ENCODE measurements around the gene SAMD15.
"Not testable (repeated sequence)": the region's sequence is repeated elsewhere in the genome, so short reads cannot be mapped to it uniquely, and the experiment has no call there.

SAMD15 gene

DNA sequence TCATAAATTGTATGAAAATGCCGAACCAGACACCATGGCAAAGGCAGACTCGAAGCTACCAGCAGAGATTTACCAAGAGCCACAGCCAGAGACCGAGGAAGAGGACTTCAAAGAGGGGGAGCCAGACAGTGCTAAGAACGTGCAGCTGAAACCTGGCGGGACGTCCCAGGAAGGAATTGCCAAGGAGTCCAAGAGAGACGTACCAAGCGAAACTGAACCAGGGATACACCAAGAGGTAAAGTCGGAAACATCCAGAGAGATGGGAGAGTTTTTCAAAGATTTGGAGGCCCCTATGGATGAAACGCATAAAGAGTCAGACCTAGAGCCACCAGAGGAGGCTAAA is 294 bp downstream of the SAMD15 start:
- DNase-seq, result no peak

DNA sequence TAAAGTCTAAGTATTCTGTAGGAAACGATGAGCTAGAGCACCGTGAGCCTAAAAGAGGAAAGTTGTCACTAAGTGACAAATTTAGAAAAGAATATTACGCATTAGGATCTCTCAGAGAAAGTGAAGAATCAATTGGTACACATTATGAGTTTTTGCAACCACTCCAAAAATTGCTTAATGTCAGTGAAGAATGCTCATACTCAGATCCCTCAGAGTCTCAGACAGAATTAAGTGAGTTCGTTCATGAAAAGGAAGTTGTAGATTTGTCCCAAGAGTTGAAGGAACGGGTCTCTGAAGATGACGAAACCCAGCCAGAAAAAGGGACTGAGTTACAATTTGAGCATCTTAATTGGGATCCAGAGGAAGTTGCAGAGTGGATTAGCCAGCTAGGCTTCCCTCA is 1.5 kb downstream of the SAMD15 start:
- no peak for DNase-seq

DNA sequence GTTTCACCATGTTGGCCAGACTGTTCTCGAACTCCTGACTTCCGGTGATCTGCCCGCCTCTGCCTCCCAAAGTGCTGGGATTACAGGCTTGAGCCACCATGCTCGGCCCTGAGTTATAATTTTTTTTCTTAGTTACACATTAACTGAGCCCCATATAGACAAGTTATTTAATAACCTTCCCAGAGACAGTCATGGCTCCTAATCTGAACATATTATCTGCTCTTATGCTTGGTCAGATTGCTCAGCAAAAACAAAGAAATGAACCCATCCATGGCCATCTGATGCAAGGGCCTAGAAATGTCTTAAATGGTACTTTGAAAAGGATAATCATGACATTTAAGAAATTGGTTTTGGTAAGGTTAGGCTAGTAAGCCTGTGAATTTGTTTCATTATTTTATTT is 13.0 kb downstream of the SAMD15 start:
- no peak for DNase-seq

DNA sequence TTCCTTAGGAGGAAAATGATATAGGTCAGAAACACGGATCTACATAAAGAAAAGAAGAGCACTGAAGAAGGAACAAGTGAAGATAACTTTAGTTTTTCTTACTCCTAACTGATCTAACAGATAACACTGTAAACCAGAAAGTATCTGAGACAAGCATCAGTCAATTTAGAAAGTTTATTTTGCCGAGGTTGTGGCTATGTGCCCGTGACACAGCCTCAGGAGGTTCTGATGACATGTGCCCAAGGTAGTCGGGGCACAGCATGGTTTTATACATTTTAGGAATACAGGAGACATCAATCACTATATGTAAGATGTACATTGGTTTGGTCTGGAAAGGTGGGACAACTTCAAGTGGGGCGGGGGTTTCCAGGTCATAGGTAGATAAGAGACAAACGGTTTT is 23.0 kb downstream of the SAMD15 start:
- DNase-seq, result no peak

DNA sequence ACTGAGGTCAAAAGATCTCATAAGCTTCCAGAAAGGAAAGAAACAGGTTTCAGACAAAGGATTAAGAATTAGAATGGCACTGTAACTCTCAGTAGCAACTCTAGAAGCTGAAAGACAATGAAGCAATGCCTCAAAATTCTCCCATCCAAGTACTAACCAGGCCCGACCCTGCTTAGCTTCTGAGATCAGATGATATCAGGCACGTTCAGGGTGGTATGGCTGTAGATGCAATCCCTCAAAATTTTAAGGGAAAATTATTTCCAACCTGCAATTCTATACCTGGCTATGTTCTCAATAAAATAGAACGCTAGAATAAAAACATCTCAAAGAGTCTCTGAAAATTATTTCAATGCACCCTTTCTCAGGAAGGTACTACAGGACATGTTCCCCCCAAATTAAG is 26.6 kb downstream of the SAMD15 start:
- DNase-seq, result no peak

DNA sequence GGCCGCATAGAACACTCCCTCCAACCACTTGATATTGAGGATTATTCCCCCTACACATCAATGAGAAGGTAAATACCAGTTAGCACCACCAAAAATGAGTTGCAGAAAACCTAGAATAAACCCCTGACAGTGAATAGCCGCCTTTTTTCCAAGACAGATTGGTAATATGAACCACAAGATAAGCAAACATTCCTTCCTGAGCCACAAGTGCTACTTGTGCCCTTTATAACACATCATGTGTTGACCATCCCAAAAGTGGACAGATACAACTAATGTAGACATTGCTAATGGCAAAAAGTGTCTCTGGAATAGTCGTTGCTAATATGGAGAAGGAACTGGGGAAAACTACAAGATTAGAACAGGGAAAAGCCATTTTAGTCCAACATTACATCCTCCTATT is 28.9 kb downstream of the SAMD15 start:
- no peak for DNase-seq

DNA sequence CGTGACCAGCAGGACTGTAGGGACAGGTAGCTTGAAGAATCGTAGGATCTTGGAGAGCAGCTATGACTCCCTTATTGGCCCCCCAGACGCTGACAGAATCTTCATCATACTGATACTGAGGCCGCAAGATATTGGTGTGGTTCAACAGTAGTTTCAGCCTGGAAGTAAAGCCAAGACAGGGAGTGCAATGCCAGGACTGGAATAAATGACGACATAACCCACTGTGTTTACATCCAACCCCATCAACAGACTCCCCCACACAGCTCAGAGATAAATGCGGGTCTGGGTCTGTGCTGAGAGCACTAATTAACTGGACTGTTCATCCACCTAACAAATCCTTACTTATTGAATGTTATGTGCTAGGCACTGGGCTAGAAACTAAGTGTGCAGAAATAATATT is 29.5 kb downstream of the SAMD15 start:
- no peak for DNase-seq

DNA sequence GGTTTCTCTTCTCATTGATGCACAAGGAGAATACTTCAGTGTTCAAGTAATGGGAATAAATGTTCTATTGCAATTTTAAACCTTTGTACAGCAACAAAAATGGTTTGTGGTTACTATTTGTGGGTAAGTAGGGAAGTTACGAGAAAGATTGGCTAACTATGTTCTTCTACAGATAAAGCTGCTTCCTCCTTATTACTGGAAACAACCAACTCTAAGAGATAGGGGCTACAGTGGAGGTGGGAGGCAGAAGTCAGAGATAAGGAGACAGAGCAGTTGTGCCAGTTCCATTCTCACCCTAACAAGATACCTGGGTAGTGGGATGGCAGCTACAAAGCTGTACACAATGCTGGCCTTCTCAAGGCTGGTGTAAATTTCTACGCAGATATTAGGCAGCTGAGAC is 30.0 kb downstream of the SAMD15 start:
- DNase-seq, result no peak

DNA sequence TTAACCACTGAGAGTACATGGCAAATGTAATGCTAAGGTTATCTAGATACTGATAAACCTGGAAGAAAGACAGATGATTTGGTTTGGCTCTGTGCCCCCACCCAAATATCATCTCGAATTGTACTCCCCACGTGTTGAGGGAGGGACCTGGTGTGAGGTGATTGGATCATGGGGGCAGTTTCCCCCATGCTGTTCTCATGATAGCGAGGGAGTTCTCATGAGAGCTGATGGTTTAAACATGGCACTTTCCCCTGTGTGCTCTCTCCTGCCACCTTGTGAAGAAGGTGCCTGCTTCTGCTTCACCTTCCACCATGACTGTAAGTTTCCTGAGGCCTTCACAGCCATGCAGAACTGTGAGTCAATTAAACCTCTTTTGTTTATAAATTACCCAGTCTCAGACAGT is 32.0 kb downstream of the SAMD15 start:
- no peak for DNase-seq

DNA sequence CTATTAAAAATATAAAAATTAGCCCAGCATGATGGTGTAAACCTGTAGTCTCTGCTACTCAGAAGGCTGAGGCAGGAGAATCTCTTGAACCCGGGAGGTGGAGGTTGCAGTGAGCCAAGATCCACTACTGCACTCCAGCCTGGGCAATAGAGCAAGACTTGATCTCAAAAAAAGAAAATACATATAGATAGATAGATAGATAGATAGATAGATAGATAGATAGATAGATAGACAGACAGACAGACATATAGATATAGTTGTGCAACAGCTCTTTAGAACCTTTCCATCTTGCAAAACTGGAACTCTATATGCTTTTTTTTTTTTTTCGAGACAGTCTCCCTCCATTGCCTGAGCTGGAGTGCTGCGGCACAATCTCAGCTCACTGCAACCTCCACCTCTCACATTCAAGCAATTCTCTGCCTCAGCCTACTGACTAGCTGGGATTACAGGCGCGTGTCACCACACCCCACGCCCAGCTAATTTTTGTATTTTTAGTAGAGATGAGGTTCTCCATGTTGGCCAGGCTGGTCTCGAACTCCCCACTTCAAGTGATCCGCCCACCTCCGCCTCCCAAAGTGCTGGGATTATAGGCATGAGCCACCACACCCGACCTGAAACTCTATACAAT is 38.3 kb downstream of the SAMD15 start:
- DNase-seq, result not testable (repeated sequence)

DNA sequence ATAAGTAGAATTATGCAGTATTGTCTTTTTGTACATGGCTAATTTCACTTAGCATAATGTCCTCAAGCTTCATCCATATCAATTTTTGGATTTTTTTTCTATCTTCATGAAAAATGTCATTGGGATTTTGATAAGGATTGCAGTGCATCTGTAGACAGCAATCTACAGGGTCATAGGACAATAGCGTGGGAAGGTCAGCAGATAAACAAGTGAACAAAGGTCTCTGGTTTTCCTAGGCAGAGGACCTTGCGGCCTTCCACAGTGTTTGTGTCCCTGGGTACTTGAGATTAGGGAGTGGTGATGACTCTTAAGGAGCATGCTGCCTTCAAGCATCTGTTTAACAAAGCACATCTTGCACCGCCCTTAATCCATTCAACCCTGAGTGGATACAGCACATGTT is 38.9 kb downstream of the SAMD15 start:
- DNase-seq, result not testable (repeated sequence)

DNA sequence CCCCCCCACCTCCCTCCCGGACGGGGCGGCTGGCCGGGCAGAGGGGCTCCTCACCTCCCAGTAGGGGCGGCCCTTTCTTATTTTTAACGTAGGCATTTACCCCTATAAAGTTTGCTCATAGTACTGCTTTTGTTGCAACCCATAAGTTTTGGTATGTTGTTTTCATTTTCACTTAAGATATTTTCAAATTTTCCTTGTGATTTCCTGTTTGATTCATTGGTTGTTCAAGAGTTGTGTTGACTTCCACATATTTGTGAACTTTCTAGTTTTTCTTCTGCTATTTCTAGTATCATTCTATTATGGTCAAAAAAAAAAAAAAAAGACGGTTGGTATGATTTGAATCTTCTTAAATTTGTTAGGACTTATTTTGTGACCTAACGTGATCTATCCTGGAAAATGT is 39.7 kb downstream of the SAMD15 start:
- no peak for DNase-seq

DNA sequence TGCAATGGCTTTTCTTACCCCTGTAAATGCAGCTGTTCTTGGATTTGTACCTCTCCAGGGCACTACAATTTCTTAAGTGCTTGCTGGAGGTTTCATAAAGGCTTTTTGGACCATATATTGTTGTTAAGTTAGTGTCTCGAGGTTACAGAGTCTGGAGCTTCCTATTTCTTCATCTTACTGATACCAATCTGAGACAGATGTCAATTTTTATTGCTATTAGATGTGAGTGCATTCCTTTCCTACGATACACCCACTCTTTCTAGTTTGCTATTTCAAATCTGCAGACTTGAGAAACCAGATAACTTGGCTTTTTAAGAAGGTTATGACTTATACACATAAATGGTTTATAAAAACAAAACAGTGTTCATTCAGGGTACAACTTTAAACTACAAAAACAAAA is 44.0 kb downstream of the SAMD15 start:
- no peak for DNase-seq

DNA sequence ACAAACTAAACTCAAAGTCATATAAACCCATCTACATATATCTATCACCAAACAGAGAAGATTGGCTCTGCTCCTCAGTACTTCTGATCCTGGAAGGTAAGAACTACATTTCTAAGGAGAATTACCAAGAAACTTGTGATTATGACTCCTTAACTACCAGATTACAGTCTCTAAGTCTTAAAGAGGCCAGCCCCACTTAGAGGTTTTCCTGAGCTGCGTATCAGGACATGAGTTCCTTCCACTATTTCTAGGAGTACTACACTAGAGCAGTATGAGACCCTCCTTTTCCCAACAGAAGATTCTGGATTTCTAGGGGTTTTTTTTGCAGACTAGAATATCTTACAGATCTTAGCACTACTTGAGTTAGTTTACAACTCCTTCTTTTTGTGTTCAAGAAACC is 46.2 kb downstream of the SAMD15 start, which contains the start of gene NOXRED1:
NOXRED1 (minus strand) TSS at position 101 of the 400 bp plus-strand sequence. CDS start 634 bp downstream, outside the sequence.
- no peak for DNase-seq

DNA sequence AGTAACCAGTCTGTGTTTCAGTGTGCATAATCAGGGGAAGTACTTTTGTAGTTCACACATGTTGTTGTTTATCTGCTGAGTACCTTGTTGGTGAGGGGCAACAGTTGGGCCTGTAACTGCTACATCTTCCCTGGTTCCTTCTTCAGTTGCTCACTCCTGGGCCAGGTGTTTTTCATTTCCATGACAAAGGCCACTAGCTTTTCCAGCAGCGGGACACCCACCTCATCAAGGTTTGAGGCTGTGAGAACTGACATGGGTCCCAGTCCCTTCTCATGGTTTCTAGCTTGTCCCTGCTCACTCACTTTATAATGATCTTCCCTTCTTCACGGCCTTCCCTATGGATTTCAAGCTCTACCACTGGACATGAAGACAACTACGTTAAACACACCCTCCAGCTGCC is 47.7 kb downstream of the SAMD15 start:
- no peak for DNase-seq

DNA sequence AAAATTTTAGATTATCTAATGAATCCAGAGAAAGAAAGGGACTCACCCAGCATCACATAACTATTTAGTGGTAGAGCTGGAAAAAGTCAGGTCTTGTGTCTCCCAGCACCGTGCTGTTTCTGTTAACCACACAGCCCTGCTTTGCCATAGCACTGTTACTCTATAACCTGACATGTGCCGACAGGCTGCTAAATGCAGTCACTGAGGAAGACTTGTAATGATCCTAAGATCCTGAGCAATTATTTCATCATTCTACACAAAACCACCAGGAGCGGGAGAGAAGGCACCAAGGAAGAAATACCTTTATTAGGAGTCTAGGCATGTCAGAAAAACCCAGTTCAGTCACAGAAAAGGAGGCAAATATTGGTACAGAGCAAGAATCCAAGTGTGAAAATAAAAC is 49.2 kb downstream of the SAMD15 start:
- no peak for DNase-seq

DNA sequence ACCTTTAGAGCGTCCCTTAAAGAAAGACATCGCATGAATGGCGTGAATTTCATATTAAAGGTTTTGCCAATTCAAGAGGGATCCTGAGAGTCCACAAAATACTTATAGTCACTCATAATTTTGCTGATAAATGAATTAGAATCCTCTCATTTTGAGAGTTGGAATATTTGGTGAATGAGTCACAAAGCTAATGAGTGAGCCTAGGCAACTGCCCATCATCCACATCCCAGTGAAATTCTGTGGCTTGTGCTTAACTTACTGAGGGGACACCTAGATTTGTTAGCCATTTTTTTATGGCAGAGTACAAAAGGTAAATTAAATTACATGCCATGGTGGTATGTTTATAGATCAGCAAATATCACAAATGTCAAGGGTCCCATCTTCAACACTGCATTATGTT is 58.9 kb downstream of the SAMD15 start:
- no peak for DNase-seq

DNA sequence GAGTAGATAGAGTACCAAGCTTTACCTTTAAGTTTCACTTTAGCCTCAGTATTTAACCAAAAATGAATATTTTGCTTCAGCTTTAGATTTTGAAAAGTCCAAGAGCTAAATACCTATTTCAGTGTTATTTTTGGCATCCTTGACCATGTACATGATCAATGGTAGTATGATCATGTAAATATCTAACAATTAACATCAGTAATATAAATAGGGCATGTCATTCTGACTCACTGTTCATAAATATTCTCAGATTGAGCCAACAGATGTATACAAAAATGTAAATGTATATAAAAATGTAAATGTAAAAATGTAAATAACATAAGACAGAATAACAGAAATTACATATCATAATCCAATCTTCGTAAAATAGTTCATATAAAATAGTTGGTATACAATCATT is 61.4 kb downstream of the SAMD15 start:
- DNase-seq, result no peak

DNA sequence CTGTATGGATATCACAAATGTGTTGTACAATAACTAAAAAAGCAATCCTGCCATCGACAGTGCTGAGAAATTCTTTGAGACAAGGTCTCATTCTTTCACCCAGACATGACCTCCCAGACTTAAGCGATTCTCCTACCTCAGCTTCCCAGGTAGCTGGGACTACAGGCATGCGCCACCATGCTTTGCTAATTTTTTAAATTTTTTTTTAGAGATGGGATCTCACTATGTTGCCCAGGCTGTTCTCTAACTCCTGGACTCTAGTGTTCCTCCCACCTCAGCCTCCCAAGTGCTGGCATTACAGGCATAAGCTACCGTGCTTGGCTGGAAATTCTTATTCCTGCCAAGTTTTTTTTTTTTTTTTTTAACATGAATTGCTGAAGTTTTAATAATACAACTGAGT is 62.7 kb downstream of the SAMD15 start:
- no peak for DNase-seq
